ENCODE measurements around the gene ACBD7.
A peak's percentile ranks its signal among the peaks of the same experiment; 100 is the strongest.

Gene ACBD7

DNA sequence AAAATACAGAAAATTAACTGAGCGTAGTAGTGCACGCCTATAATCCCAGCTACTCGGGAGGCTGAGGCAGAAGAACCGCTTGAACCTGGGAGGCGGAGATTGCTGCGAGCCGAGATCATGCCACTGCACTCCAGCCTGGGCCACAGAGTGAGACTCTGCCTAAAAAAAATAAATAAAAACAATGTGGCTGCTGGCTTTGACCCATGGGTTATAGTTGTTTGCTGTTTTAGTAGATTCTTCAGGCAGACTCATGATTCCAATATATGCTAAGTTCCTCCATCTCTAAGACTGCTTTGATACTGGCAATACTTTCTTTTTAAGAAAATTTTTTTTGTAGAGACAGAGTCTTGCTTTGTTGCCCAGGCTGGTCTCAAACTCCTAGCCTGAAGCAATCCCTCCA, 36.5 kb downstream of the ACBD7 start:
- peak; percentile 68 for DNase-seq (ENCODE audit: low read depth)
- TF ChIP-seq, protein P1, sequence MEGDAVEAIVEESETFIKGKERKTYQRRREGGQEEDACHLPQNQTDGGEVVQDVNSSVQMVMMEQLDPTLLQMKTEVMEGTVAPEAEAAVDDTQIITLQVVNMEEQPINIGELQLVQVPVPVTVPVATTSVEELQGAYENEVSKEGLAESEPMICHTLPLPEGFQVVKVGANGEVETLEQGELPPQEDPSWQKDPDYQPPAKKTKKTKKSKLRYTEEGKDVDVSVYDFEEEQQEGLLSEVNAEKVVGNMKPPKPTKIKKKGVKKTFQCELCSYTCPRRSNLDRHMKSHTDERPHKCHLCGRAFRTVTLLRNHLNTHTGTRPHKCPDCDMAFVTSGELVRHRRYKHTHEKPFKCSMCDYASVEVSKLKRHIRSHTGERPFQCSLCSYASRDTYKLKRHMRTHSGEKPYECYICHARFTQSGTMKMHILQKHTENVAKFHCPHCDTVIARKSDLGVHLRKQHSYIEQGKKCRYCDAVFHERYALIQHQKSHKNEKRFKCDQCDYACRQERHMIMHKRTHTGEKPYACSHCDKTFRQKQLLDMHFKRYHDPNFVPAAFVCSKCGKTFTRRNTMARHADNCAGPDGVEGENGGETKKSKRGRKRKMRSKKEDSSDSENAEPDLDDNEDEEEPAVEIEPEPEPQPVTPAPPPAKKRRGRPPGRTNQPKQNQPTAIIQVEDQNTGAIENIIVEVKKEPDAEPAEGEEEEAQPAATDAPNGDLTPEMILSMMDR (conservative IDR thresholded peaks at IDR 0.05; ENCODE audit: low read depth, low read length), result no peak
- no peak overlapping the region for H3K4me3 ChIP-seq (ENCODE audit: low read depth, low read length)

DNA sequence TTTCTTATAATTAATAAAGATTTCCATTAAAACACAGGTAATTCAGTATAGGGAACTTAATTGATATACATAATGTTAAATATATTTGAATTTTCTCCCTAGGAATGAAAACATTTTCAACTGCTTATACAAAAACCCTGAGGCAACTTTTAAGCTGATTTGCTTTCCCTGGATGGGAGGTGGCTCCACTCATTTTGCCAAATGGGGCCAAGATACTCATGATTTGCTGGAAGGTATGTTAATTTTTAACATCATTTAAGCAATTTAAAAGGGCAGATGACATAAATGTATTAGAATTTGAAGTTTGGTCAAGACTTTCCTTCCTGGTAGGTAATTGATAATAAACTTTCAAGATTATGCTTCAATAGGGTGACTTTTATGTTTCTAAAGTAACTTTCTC, 39.0 kb downstream of the ACBD7 start:
- TF ChIP-seq, protein P1 (conservative IDR thresholded peaks at IDR 0.05; ENCODE audit: low read depth, low read length), result no peak
- no peak overlapping the region for H3K4me3 ChIP-seq (ENCODE audit: low read depth, low read length)
- DNase-seq (ENCODE audit: low read depth), result no peak

DNA sequence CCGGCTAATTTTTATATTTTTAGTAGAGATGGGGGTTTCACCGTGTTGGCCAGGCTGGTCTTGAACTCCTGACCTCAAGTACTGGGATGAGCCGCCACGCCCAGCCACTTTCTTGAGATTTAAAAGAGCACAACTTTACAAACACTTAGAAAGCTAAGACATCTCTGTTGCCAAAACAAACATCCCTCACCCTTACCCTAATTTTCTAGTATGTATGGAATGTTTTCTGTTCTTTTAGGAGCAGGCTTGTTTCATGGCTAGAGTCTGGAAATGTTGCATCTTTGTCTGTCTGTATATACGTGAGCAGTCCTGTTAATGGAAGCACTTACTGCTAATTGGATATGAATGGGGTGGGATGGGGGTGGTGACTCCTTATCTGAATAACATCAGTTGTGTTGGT, 42.0 kb downstream of the ACBD7 start:
- no peak overlapping the region for H3K4me3 ChIP-seq (ENCODE audit: low read depth, low read length)
- TF ChIP-seq, protein P1 (conservative IDR thresholded peaks at IDR 0.05; ENCODE audit: low read depth, low read length), result no peak
- peak; percentile 94 for DNase-seq (ENCODE audit: low read depth)

DNA sequence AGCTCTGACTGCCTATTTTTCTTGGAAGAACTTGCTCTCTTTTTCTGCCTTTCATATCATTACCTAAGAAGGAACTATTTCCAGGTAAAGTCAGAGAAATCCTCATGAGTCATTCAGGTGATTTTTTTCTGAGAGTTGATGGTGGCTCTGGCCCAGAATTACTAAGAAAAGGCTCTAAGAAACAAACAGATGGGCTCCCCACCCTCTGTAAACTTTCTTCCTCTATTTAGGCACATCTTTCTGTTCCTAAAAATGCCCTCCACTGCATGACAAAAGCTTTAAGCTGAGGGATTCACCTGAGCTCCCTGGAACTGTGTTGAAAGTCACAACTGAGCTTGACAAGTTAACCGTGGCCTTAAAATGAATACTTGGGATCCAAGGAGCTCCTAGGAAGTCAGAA, 43.2 kb downstream of the ACBD7 start:
- TF ChIP-seq, protein P1 (conservative IDR thresholded peaks at IDR 0.05; ENCODE audit: low read depth, low read length), result no peak
- DNase-seq (ENCODE audit: low read depth), result no peak
- no peak overlapping the region for H3K4me3 ChIP-seq (ENCODE audit: low read depth, low read length)

DNA sequence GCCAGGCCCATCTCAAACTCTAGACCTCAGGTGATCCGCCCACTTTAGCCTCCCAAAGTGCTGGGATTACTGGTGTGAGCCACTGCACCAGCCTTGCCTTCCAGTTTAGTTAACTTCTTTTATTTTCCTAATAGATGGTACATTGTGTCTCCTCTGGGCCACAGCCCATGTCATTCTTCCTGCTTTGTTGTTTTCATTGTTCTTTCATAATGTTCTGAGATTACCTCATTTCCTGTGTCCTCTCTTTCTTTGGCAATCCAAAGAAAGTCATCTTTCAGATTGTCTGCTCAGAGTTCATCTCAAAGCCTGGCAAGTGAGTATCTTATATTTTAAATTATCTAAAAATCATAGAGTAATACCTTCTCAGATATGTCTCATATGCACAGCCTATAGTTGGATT, 44.9 kb downstream of the ACBD7 start, which contains the start of gene OLAH:
Gene OLAH, plus strand, starts transcription at position 270 of the 400 bp plus-strand sequence. CDS start 3,346 bp downstream, outside the sequence.
- H3K4me3 ChIP-seq (ENCODE audit: low read depth, low read length), result peak within 1 kb of the TSS; percentile 30
- TF ChIP-seq, protein P1 (conservative IDR thresholded peaks at IDR 0.05; ENCODE audit: low read depth, low read length), result no peak
- peak; percentile 62 for DNase-seq (ENCODE audit: low read depth)

DNA sequence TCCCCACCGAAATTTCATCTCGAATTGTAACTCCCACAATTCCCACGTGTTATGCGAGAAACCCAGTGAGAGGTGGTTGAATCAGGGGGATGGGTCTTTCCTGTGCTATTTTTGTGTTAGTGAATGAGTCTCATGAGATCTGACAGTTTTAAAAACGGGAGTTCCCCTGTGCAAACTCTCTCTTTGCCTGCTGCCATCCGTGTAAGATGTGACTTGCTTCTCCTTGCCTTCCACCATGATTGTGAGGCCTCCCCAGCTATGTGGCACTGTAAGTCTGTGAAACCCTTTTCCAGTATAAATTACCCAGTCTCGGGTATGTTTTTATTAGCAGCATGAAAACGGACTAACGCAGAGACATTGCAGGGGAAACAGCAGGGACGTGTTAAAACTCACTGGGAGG, 50.2 kb downstream of the ACBD7 start:
- TF ChIP-seq, protein P1 (conservative IDR thresholded peaks at IDR 0.05; ENCODE audit: low read depth, low read length), result no peak
- no peak for DNase-seq (ENCODE audit: low read depth)
- no peak overlapping the region for H3K4me3 ChIP-seq (ENCODE audit: low read depth, low read length)

DNA sequence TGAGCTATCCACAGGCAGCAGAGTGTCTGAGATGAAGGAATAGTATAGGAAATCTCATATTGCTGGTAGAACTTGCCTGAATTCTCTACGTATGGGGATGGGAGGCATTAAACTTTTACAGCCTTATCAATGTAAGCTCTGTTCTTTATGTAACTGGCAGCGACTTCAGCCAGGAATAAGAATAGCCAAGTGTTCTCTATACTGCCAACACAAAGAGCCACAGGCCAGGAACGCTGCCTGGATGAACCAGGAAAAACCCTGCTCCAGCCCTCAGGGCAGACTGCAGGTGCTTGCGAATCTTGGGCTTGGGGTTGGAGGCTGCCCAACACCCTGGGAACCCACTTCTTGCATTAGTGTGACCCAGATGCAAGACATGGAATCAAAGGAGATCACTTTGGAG, 50.9 kb downstream of the ACBD7 start:
- DNase-seq (ENCODE audit: low read depth), result no peak
- TF ChIP-seq, protein P1 (conservative IDR thresholded peaks at IDR 0.05; ENCODE audit: low read depth, low read length), result no peak
- H3K4me3 ChIP-seq (ENCODE audit: low read depth, low read length), result no peak overlapping the region

All from choroid plexus epithelial cell (primary cell).